Measurements from ENCODE around the gene SMYD4.
"Not testable (repeated sequence)": the region's sequence is repeated elsewhere in the genome, so short reads cannot be mapped to it uniquely, and the experiment has no call there.

The SMYD4 gene

GRCh38 chr17:1797846-1798245, 31.9 kb downstream of the SMYD4 start:
- H3K36me3 ChIP-seq (ENCODE audit: control insufficient read depth, insufficient read depth, low read length, severe bottlenecking) = peaks cover 11% of the 10 kb centered on the region
- not testable (repeated sequence) for H3K9ac ChIP-seq (ENCODE audit: low read length)

GRCh38 chr17:1797323-1797722, 32.4 kb downstream of the SMYD4 start:
- Histone ChIP-seq H3K9me3 (ENCODE audit: control insufficient read depth, low read length) (no peaks in the 10 kb centered on the region), H3K9ac (ENCODE audit: low read length) (no peak overlapping the region), H3K36me3 (ENCODE audit: control insufficient read depth, insufficient read depth, low read length, severe bottlenecking) (peaks cover 11% of the 10 kb centered on the region), H3K4me1 (ENCODE audit: control insufficient read depth, insufficient read depth, low read length) (peaks cover 19% of the 10 kb centered on the region), H3K4me3 (ENCODE audit: low read length) (no peak overlapping the region), H3K27me3 (replicated peaks; ENCODE audit: control insufficient read depth, insufficient read depth, low read length) (no peaks in the 10 kb centered on the region)
- DNase-seq (ENCODE audit: low read depth) = no peak

More at GRCh38 chr17:1797846-1798245, 31.9 kb downstream of the SMYD4 start:
- H3K4me3 ChIP-seq (ENCODE audit: low read length); DNase-seq (ENCODE audit: low read depth); H3K27me3 ChIP-seq (replicated peaks; ENCODE audit: control insufficient read depth, insufficient read depth, low read length); H3K9me3 ChIP-seq (ENCODE audit: control insufficient read depth, low read length): not testable (repeated sequence)
- peaks cover 16% of the 10 kb centered on the region for H3K4me1 ChIP-seq (ENCODE audit: control insufficient read depth, insufficient read depth, low read length)

- H3K4me1 ChIP-seq (ENCODE audit: control insufficient read depth, insufficient read depth, low read length) = peaks cover 19% of the 10 kb centered on the region
- no peaks in the 10 kb centered on the region for H3K27me3 ChIP-seq (replicated peaks; ENCODE audit: control insufficient read depth, insufficient read depth, low read length)
- H3K36me3 ChIP-seq (ENCODE audit: control insufficient read depth, insufficient read depth, low read length, severe bottlenecking) = peaks cover 11% of the 10 kb centered on the region
- no peaks in the 10 kb centered on the region for H3K9me3 ChIP-seq (ENCODE audit: control insufficient read depth, low read length)
- H3K9ac ChIP-seq (ENCODE audit: low read length) = no peak overlapping the region
- no peak for DNase-seq (ENCODE audit: low read depth)
- no peak overlapping the region for H3K4me3 ChIP-seq (ENCODE audit: low read length)
These were observed 32.9 kb downstream of the SMYD4 start for GRCh38 chr17:1796800-1797199.

- no peaks in the 10 kb centered on the region for H3K27me3 ChIP-seq (replicated peaks; ENCODE audit: control insufficient read depth, insufficient read depth, low read length)
- H3K4me1 ChIP-seq (ENCODE audit: control insufficient read depth, insufficient read depth, low read length) = peaks cover 20% of the 10 kb centered on the region
- DNase-seq (ENCODE audit: low read depth) = no peak
- no peaks in the 10 kb centered on the region for H3K9me3 ChIP-seq (ENCODE audit: control insufficient read depth, low read length)
- no peaks in the 10 kb centered on the region for H3K36me3 ChIP-seq (ENCODE audit: control insufficient read depth, insufficient read depth, low read length, severe bottlenecking)
- H3K4me3 ChIP-seq (ENCODE audit: low read length) = no peak overlapping the region
- no peak overlapping the region for H3K9ac ChIP-seq (ENCODE audit: low read length)
These were observed 36.3 kb downstream of the SMYD4 start for GRCh38 chr17:1793447-1793806.

GRCh38 chr17:1792495-1793446, 36.9 kb downstream of the SMYD4 start:
- Histone ChIP-seq H3K4me3 (ENCODE audit: low read length) (no peak overlapping the region), H3K9me3 (ENCODE audit: control insufficient read depth, low read length) (no peaks in the 10 kb centered on the region), H3K9ac (ENCODE audit: low read length) (peak overlapping the region; percentile 20), H3K27me3 (replicated peaks; ENCODE audit: control insufficient read depth, insufficient read depth, low read length) (no peaks in the 10 kb centered on the region), H3K36me3 (ENCODE audit: control insufficient read depth, insufficient read depth, low read length, severe bottlenecking) (no peaks in the 10 kb centered on the region), H3K4me1 (ENCODE audit: control insufficient read depth, insufficient read depth, low read length) (peaks cover 24% of the 10 kb centered on the region)
- DNase-seq (ENCODE audit: low read depth) = no peak

- DNase-seq (ENCODE audit: low read depth) = no peak
- H3K27me3 ChIP-seq (replicated peaks; ENCODE audit: control insufficient read depth, insufficient read depth, low read length) = no peaks in the 10 kb centered on the region
- H3K9me3 ChIP-seq (ENCODE audit: control insufficient read depth, low read length) = no peaks in the 10 kb centered on the region
- no peaks in the 10 kb centered on the region for H3K36me3 ChIP-seq (ENCODE audit: control insufficient read depth, insufficient read depth, low read length, severe bottlenecking)
- no peak overlapping the region for H3K4me3 ChIP-seq (ENCODE audit: low read length)
- peaks cover 43% of the 10 kb centered on the region for H3K4me1 ChIP-seq (ENCODE audit: control insufficient read depth, insufficient read depth, low read length)
- H3K9ac ChIP-seq (ENCODE audit: low read length) = no peak overlapping the region
These were observed 39.8 kb downstream of the SMYD4 start for GRCh38 chr17:1789936-1790335.

- Histone ChIP-seq H3K9me3 (ENCODE audit: control insufficient read depth, low read length) (no peaks in the 10 kb centered on the region), H3K4me1 (ENCODE audit: control insufficient read depth, insufficient read depth, low read length) (peaks cover 60% of the 10 kb centered on the region), H3K4me3 (ENCODE audit: low read length) (peak overlapping the region; percentile 66), H3K9ac (ENCODE audit: low read length) (peak overlapping the region; percentile 95), H3K36me3 (ENCODE audit: control insufficient read depth, insufficient read depth, low read length, severe bottlenecking) (no peaks in the 10 kb centered on the region), H3K27me3 (replicated peaks; ENCODE audit: control insufficient read depth, insufficient read depth, low read length) (no peaks in the 10 kb centered on the region)
- peak; percentile 96 for DNase-seq (ENCODE audit: low read depth)
These were observed 42.3 kb downstream of the SMYD4 start for GRCh38 chr17:1787301-1787902.

- Histone ChIP-seq H3K4me1 (ENCODE audit: control insufficient read depth, insufficient read depth, low read length) (peaks cover 66% of the 10 kb centered on the region), H3K27me3 (replicated peaks; ENCODE audit: control insufficient read depth, insufficient read depth, low read length) (no peaks in the 10 kb centered on the region), H3K36me3 (ENCODE audit: control insufficient read depth, insufficient read depth, low read length, severe bottlenecking) (no peaks in the 10 kb centered on the region), H3K9ac (ENCODE audit: low read length) (peak overlapping the region; percentile 95), H3K9me3 (ENCODE audit: control insufficient read depth, low read length) (no peaks in the 10 kb centered on the region), H3K4me3 (ENCODE audit: low read length) (peak overlapping the region; percentile 66)
- no peak for DNase-seq (ENCODE audit: low read depth)
These were observed 43.0 kb downstream of the SMYD4 start for GRCh38 chr17:1786708-1787107.

- Histone ChIP-seq H3K9ac (ENCODE audit: low read length) (peak overlapping the region; percentile 95), H3K27me3 (replicated peaks; ENCODE audit: control insufficient read depth, insufficient read depth, low read length) (no peaks in the 10 kb centered on the region), H3K4me1 (ENCODE audit: control insufficient read depth, insufficient read depth, low read length) (peaks cover 73% of the 10 kb centered on the region), H3K36me3 (ENCODE audit: control insufficient read depth, insufficient read depth, low read length, severe bottlenecking) (peaks cover 6% of the 10 kb centered on the region), H3K4me3 (ENCODE audit: low read length) (peak overlapping the region; percentile 66), H3K9me3 (ENCODE audit: control insufficient read depth, low read length) (no peaks in the 10 kb centered on the region)
- DNase-seq (ENCODE audit: low read depth) = no peak
These were observed 43.8 kb downstream of the SMYD4 start for GRCh38 chr17:1785930-1786329.

GRCh38 chr17:1783834-1784611, 45.7 kb downstream of the SMYD4 start:
- H3K36me3 ChIP-seq (ENCODE audit: control insufficient read depth, insufficient read depth, low read length, severe bottlenecking) = peaks cover 6% of the 10 kb centered on the region
- peak; percentile 82 for DNase-seq (ENCODE audit: low read depth)
- H3K4me3 ChIP-seq (ENCODE audit: low read length) = peak overlapping the region; percentile 62

GRCh38 chr17:1783271-1783670, 46.4 kb downstream of the SMYD4 start:
- Histone ChIP-seq H3K36me3 (ENCODE audit: control insufficient read depth, insufficient read depth, low read length, severe bottlenecking) (peaks cover 10% of the 10 kb centered on the region), H3K4me1 (ENCODE audit: control insufficient read depth, insufficient read depth, low read length) (peaks cover 82% of the 10 kb centered on the region), H3K9me3 (ENCODE audit: control insufficient read depth, low read length) (no peaks in the 10 kb centered on the region), H3K9ac (ENCODE audit: low read length) (peak overlapping the region; percentile 95), H3K4me3 (ENCODE audit: low read length) (peak overlapping the region; percentile 62), H3K27me3 (replicated peaks; ENCODE audit: control insufficient read depth, insufficient read depth, low read length) (no peaks in the 10 kb centered on the region)
- no peak for DNase-seq (ENCODE audit: low read depth)

More at GRCh38 chr17:1783834-1784611, 45.7 kb downstream of the SMYD4 start:
- H3K27me3 ChIP-seq (replicated peaks; ENCODE audit: control insufficient read depth, insufficient read depth, low read length) = no peaks in the 10 kb centered on the region
- no peaks in the 10 kb centered on the region for H3K9me3 ChIP-seq (ENCODE audit: control insufficient read depth, low read length)
- H3K9ac ChIP-seq (ENCODE audit: low read length) = peak overlapping the region; percentile 95
- peaks cover 74% of the 10 kb centered on the region for H3K4me1 ChIP-seq (ENCODE audit: control insufficient read depth, insufficient read depth, low read length)

All from adipocyte (in vitro differentiated cells).